GM15510 (cell line): ENCODE measurements around the gene SCYGR5.

Experiments
- POLR2A ChIP-seq: IDR thresholded peaks from 3 replicates; pipeline ENCODE4 v1.6.1; 2011; ENCODE audit warnings: borderline replicate concordance; ENCODE audit not compliant: insufficient read length; ENCODE audit errors: extremely low read depth

Gene SCYGR5

DNA sequence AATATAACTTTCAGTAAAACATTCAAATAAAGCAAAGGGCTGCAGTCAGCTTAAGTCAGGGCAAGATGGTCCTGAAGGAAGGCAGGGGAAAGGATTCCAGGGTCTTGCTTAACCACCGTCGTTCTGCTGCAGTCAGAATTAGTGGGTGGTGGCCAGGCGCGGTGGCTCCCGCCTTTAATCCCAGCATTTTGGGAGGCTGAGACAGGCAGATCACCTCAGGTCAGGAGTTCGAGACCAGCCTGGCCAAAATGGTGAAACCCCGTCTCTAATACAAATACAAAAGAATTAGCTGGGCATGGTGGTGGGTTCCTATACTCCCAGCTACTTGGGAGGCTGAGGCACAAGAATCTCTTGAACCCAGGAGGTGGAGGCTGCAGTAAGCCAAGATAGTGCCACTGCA lies 44.4 kb downstream of the SCYGR5 start:
- TF ChIP-seq POLR2A: no peak

GRCh38 chr2:227713291-227713690 lies 46.7 kb downstream of the SCYGR5 start:
- TF ChIP-seq POLR2A: no peak

GRCh38 chr2:227716501-227716900 lies 49.9 kb downstream of the SCYGR5 start:
- no peak for TF ChIP-seq POLR2A
